ENCODE data around the gene SYT8. TPM values are rescaled to one million over a fixed set of nuclear protein-coding genes. Genes with fewer than 3 reads are reported as not detected.

SYT8 gene
- total RNA-seq, 1 donor from 2014 or later = not detected

GRCh38 chr11:1836011-1836945, 1.5 kb downstream of the SYT8 start:
- H3K4me1 ChIP-seq = peaks cover 33% of the 10 kb centered on the region
- H3K27ac ChIP-seq (replicated peaks) = no peak overlapping the region
- no peak for TF ChIP-seq CTCF (IDR thresholded peaks at IDR 0.05; ENCODE audit: borderline replicate concordance)
- H3K4me3 ChIP-seq = no peak overlapping the region
- DNase-seq = peak; percentile 11
- H3K27me3 ChIP-seq (ENCODE audit: low read depth) = peaks cover 9% of the 10 kb centered on the region
- H3K9me3 ChIP-seq (replicated peaks) = no peaks in the 10 kb centered on the region
- no peaks in the 10 kb centered on the region for H3K36me3 ChIP-seq
- intact Hi-C loops (cut with micrococcal nuclease) = loop anchor here (5.0 kb wide), 1 partner anchor 316 kb away; no protein-coding TSS in a partner anchor

- H3K4me3 ChIP-seq = no peak overlapping the region
- DNase-seq = peak; percentile 69
- no peaks in the 10 kb centered on the region for H3K9me3 ChIP-seq (replicated peaks)
- peak; percentile 93 for TF ChIP-seq CTCF (IDR thresholded peaks at IDR 0.05; ENCODE audit: borderline replicate concordance)
- no peak overlapping the region for H3K27ac ChIP-seq (replicated peaks)
- H3K36me3 ChIP-seq = no peaks in the 10 kb centered on the region
- intact Hi-C loops (cut with micrococcal nuclease) = loop anchor here (5.0 kb wide), 1 partner anchor 315 kb away; no protein-coding TSS in a partner anchor
- H3K4me1 ChIP-seq = peaks cover 35% of the 10 kb centered on the region
- H3K27me3 ChIP-seq (ENCODE audit: low read depth) = no peaks in the 10 kb centered on the region
Measured at GRCh38 chr11:1837171-1838076, 2.6 kb downstream of the SYT8 start.

- intact Hi-C loops (cut with micrococcal nuclease) = loop anchor here (5.0 kb wide), 1 partner anchor 314 kb away; no protein-coding TSS in a partner anchor
- Histone ChIP-seq H3K4me1 (peaks cover 37% of the 10 kb centered on the region), H3K36me3 (no peaks in the 10 kb centered on the region), H3K9me3 (replicated peaks) (no peaks in the 10 kb centered on the region), H3K4me3 (no peak overlapping the region), H3K27ac (replicated peaks) (no peak overlapping the region), H3K27me3 (ENCODE audit: low read depth) (no peaks in the 10 kb centered on the region)
- no peak for DNase-seq
- TF ChIP-seq CTCF (IDR thresholded peaks at IDR 0.05; ENCODE audit: borderline replicate concordance) = peak; percentile 0
Measured at GRCh38 chr11:1838077-1838425, 3.3 kb downstream of the SYT8 start.

- peak; percentile 18 for DNase-seq
- no peaks in the 10 kb centered on the region for H3K27me3 ChIP-seq (ENCODE audit: low read depth)
- H3K9me3 ChIP-seq (replicated peaks) = no peaks in the 10 kb centered on the region
- H3K4me3 ChIP-seq = no peak within 1 kb of the TSS
- peaks cover 40% of the 10 kb centered on the region for H3K4me1 ChIP-seq
- intact Hi-C loops (cut with micrococcal nuclease) = loop anchor here (5.0 kb wide), 1 partner anchor 314 kb away; no protein-coding TSS in a partner anchor
- no peak within 1 kb of the TSS for H3K27ac ChIP-seq (replicated peaks)
- no peak for TF ChIP-seq CTCF (IDR thresholded peaks at IDR 0.05; ENCODE audit: borderline replicate concordance)
- no peaks in the 10 kb centered on the region for H3K36me3 ChIP-seq
Measured at GRCh38 chr11:1838426-1839144, 3.8 kb downstream of the SYT8 start, which contains the start of gene TNNI2. TSS of gene TNNI2 (plus strand) at chr11:1838981. CDS start at chr11:1839697, 716 bp downstream.

Measured in left ventricle myocardium inferior (tissue), 1 donor.